Smooth muscle cell (in vitro differentiated cells): ENCODE data around the gene PUS10. TPM values are rescaled to one million over a fixed set of nuclear protein-coding genes. Genes with fewer than 3 reads are reported as not detected.

Experiments
- DNase-seq: peaks from one replicate; lab custom pipeline; 2025; ENCODE audit not compliant: unreplicated experiment; lab: John Stamatoyannopoulos, UW
- H2AFZ ChIP-seq: fragments of 200-600 bp; sonication (generic); 2 replicates; pipeline ENCODE4 v1.6.0; 2016; ENCODE audit warnings: antibody characterized with exemption, low read depth, mild to moderate bottlenecking
- H3F3A ChIP-seq: fragments of 200-600 bp; sonication (generic); 2 replicates; pipeline ENCODE4 v1.6.0; 2017; ENCODE audit warnings: antibody characterized with exemption, low read depth
- H3K27ac ChIP-seq: fragments of 200-600 bp; sonication (generic); 2 replicates; pipeline ENCODE4 v1.5.1; 2016; ENCODE audit warnings: low read depth, mild to moderate bottlenecking
- H3K27me3 ChIP-seq: fragments of 200-600 bp; sonication (generic); 2 replicates; pipeline ENCODE4 v1.6.1; 2016; ENCODE audit warnings: low read depth, mild to moderate bottlenecking
- H3K36me3 ChIP-seq: fragments of 200-600 bp; sonication (generic); 2 replicates; pipeline ENCODE4 v1.5.1; 2016; ENCODE audit warnings: low read depth
- H3K4me1 ChIP-seq: fragments of 200-600 bp; sonication (generic); 2 replicates; pipeline ENCODE4 v1.5.1; 2016; ENCODE audit warnings: low read depth
- H3K4me2 ChIP-seq: fragments of 200-600 bp; sonication (generic); 2 replicates; pipeline ENCODE4 v1.6.0; 2016; ENCODE audit warnings: mild to moderate bottlenecking
- H3K4me3 ChIP-seq: fragments of 200-600 bp; sonication (generic); 2 replicates; pipeline ENCODE4 v1.5.1; 2016; ENCODE audit warnings: mild to moderate bottlenecking
- H3K79me2 ChIP-seq: fragments of 200-600 bp; sonication (generic); 2 replicates; pipeline ENCODE4 v1.6.0; 2016; ENCODE audit warnings: low read depth, mild to moderate bottlenecking
- H3K9ac ChIP-seq: fragments of 200-600 bp; sonication (generic); 2 replicates; pipeline ENCODE4 v1.6.0; 2016; ENCODE audit warnings: low read depth
- H3K9me3 ChIP-seq: fragments of 200-600 bp; sonication (generic); replicated peaks from 2 replicates; pipeline ENCODE4 v1.5.1; 2016; ENCODE audit warnings: low read depth
- H4K20me1 ChIP-seq: fragments of 200-600 bp; sonication (generic); 2 replicates; pipeline ENCODE4 v1.6.0; 2016; ENCODE audit warnings: low read depth
- CTCF ChIP-seq: fragments of 200-600 bp; sonication (generic); IDR thresholded peaks from 2 replicates; pipeline ENCODE4 v1.5.1; 2017; ENCODE audit warnings: borderline replicate concordance, mild to moderate bottlenecking, antibody characterized with exemption; ENCODE audit not compliant: insufficient read depth, poor library complexity, severe bottlenecking
- WGBS: methylation state at CpG from one replicate; pipeline ENCODE4 v1.1.7; 2016; ENCODE audit warnings: low lambda C conversion rate; 5-methylcytosine and 5-hydroxymethylcytosine counted together
- polyA plus RNA-seq: library from polyadenylated mRNA; unstranded; fragments of >200 nt; fragmentation: Nextera tagmentation; extraction: Ambion mirVana; gene quantifications from 2 replicates; pipeline ENCODE4 v1.2.1, GENCODE V29; 2016
- total RNA-seq: library from RNA; depleted of rRNA; stranded (reverse); fragments of >200 nt; gene quantifications from 2 replicates; pipeline ENCODE4 v1.2.3, GENCODE V29; 2014

Gene PUS10
- total and polyA plus RNA-seq, 2 experiments from 2014 or later = 3.3 to 6.3 TPM

- Histone ChIP-seq H3K9ac (no peak overlapping the region), H3K79me2 (peaks cover 84% of the 10 kb centered on the region), H4K20me1 (peaks cover 74% of the 10 kb centered on the region), H3K4me2 (no peak overlapping the region), H3F3A (no peaks in the 10 kb centered on the region), H3K27ac (no peak overlapping the region), H3K4me1 (peaks cover 10% of the 10 kb centered on the region), H3K4me3 (no peak overlapping the region), H3K27me3 (no peaks in the 10 kb centered on the region), H3K36me3 (no peaks in the 10 kb centered on the region), H3K9me3 (peaks cover 3% of the 10 kb centered on the region), H2AFZ (no peak overlapping the region)
- no peak for DNase-seq
- TF ChIP-seq CTCF = no peak
- 96% methylated on average over 4 of the region's 4 CpGs for WGBS
Measured at GRCh38 chr2:61023670-61024069, 5.6 kb upstream of the PUS10 start.

- Histone ChIP-seq H3K9ac (no peak overlapping the region), H3K4me2 (no peak overlapping the region), H2AFZ (no peak overlapping the region), H3K4me1 (peaks cover 13% of the 10 kb centered on the region), H3K4me3 (no peak overlapping the region), H3K79me2 (peaks cover 82% of the 10 kb centered on the region), H3K9me3 (peaks cover 3% of the 10 kb centered on the region), H3K36me3 (no peaks in the 10 kb centered on the region), H3F3A (no peaks in the 10 kb centered on the region), H3K27me3 (no peaks in the 10 kb centered on the region), H4K20me1 (peaks cover 57% of the 10 kb centered on the region), H3K27ac (no peak overlapping the region)
- 100% methylated on average over 6 of the region's 6 CpGs for WGBS
- no peak for TF ChIP-seq CTCF
- no peak for DNase-seq
Measured at GRCh38 chr2:61021228-61021660, 3.2 kb upstream of the PUS10 start.

- H4K20me1 ChIP-seq = peaks cover 35% of the 10 kb centered on the region
- peak overlapping the region; percentile 88 for H3K4me2 ChIP-seq
- TF ChIP-seq CTCF = no peak
- peaks cover 18% of the 10 kb centered on the region for H3K4me1 ChIP-seq
- H3K79me2 ChIP-seq = peaks cover 60% of the 10 kb centered on the region
- no peak for DNase-seq
- H3K36me3 ChIP-seq = no peaks in the 10 kb centered on the region
- H3F3A ChIP-seq = no peaks in the 10 kb centered on the region
- H3K27ac ChIP-seq = peak overlapping the region; percentile 69
- H2AFZ ChIP-seq = peak overlapping the region; percentile 98
- WGBS = 54% methylated on average over 6 of the region's 6 CpGs
- H3K4me3 ChIP-seq = peak overlapping the region; percentile 87
- peaks cover 3% of the 10 kb centered on the region for H3K9me3 ChIP-seq
- H3K9ac ChIP-seq = peak overlapping the region; percentile 82
- H3K27me3 ChIP-seq = no peaks in the 10 kb centered on the region
Measured at GRCh38 chr2:61018798-61019197, 743 bp upstream of the PUS10 start.

GRCh38 chr2:61018318-61018755, 282 bp upstream of the PUS10 start:
- H4K20me1 ChIP-seq = peaks cover 31% of the 10 kb centered on the region
- H2AFZ ChIP-seq = peak overlapping the region; percentile 98
- no peaks in the 10 kb centered on the region for H3K36me3 ChIP-seq
- no peaks in the 10 kb centered on the region for H3F3A ChIP-seq
- TF ChIP-seq CTCF = no peak
- peak overlapping the region; percentile 88 for H3K4me2 ChIP-seq
- no peaks in the 10 kb centered on the region for H3K27me3 ChIP-seq
- peaks cover 3% of the 10 kb centered on the region for H3K9me3 ChIP-seq
- H3K4me3 ChIP-seq = peak overlapping the region; percentile 87
- H3K4me1 ChIP-seq = peaks cover 18% of the 10 kb centered on the region
- H3K27ac ChIP-seq = peak overlapping the region; percentile 69
- H3K9ac ChIP-seq = peak overlapping the region; percentile 82
- WGBS = 2% methylated on average over 7 of the region's 7 CpGs
- DNase-seq = no peak
- H3K79me2 ChIP-seq = peaks cover 56% of the 10 kb centered on the region
